LNCaP clone FGC (cell line): ENCODE measurements around the gene MMP17.
A peak's percentile ranks its signal among the peaks of the same experiment; 100 is the strongest.

Source experiments
- DNase-seq: peaks from one replicate; pipeline ENCODE4 v3.0.0-alpha.2; 2011; ENCODE audit warnings: low read depth
- H3K4me3 ChIP-seq: 2 replicates; pipeline ENCODE4 v1.5.1; 2011; ENCODE audit warnings: mild to moderate bottlenecking, low read depth, low read length, control low read depth
- CTCF ChIP-seq: IDR thresholded peaks from 2 replicates; pipeline ENCODE4 v1.5.1; 2012; ENCODE audit warnings: mild to moderate bottlenecking; ENCODE audit not compliant: control insufficient read depth, insufficient read depth; ENCODE audit errors: extremely low read depth

The MMP17 gene

GRCh38 chr12:131830335-131830913, 2.2 kb downstream of the MMP17 start:
- DNase-seq = no peak
- TF ChIP-seq CTCF = peak; percentile 74
- no peak overlapping the region for H3K4me3 ChIP-seq

GRCh38 chr12:131830914-131831571, 2.9 kb downstream of the MMP17 start:
- TF ChIP-seq CTCF = no peak
- DNase-seq = no peak
- H3K4me3 ChIP-seq = no peak overlapping the region

- no peak for TF ChIP-seq CTCF
- no peak overlapping the region for H3K4me3 ChIP-seq
- no peak for DNase-seq
Observed at GRCh38 chr12:131831635-131832041, 3.4 kb downstream of the MMP17 start.

GRCh38 chr12:131832321-131833231, 4.4 kb downstream of the MMP17 start:
- DNase-seq = no peak
- TF ChIP-seq CTCF = no peak
- no peak overlapping the region for H3K4me3 ChIP-seq

GRCh38 chr12:131833288-131833895, 5.2 kb downstream of the MMP17 start:
- no peak for DNase-seq
- no peak overlapping the region for H3K4me3 ChIP-seq
- TF ChIP-seq CTCF = no peak

GRCh38 chr12:131833896-131834641, 5.9 kb downstream of the MMP17 start:
- H3K4me3 ChIP-seq = no peak overlapping the region
- no peak for DNase-seq
- peak; percentile 46 for TF ChIP-seq CTCF
